OCI-LY1 (cell line): ENCODE results near the gene RASA3.

ENCODE experiments used
- CTCF ChIP-seq: fragments of 200-600 bp; sonication (generic), shearing (Covaris generic); IDR thresholded peaks from 2 replicates; pipeline ENCODE4 v1.5.1; 2017; ENCODE audit warnings: mild to moderate bottlenecking, antibody characterized with exemption, low read length, moderate library complexity, mixed read lengths
- EZH2 ChIP-seq: fragments of 200-600 bp; sonication (generic), shearing (Covaris generic); IDR thresholded peaks from 2 replicates; pipeline ENCODE4 v1.8.0; 2017; ENCODE audit warnings: borderline replicate concordance, mixed run types, mild to moderate bottlenecking, antibody characterized with exemption, low read length, moderate library complexity, mixed read lengths

- TF ChIP-seq CTCF: no peak
- TF ChIP-seq EZH2: no peak
Observed at GRCh38 chr13:114130837-114131582, 1.4 kb downstream of the RASA3 start.
